ENCODE measurements around the gene ARID1A. TPM values are rescaled to one million over a fixed set of nuclear protein-coding genes. Genes with fewer than 3 reads are reported as not detected.

The ARID1A gene
- total RNA-seq, 1 donor from 2014 or later, result 85.1 TPM

GRCh38 chr1:26814893-26815292 lies 119.1 kb downstream of the ARID1A start:
- Mint-ChIP-seq H3K9me3 (ENCODE audit: unreplicated experiment) (peaks cover 8% of the 10 kb centered on the region), H3K36me3 (ENCODE audit: low read depth, unreplicated experiment) (peaks cover 3% of the 10 kb centered on the region), H3K27ac (ENCODE audit: unreplicated experiment) (no peak overlapping the region), H3K27me3 (ENCODE audit: low read depth, unreplicated experiment) (peaks cover 4% of the 10 kb centered on the region), H3K4me3 (ENCODE audit: unreplicated experiment) (no peak overlapping the region), H3K4me1 (ENCODE audit: low read depth, unreplicated experiment) (no peaks in the 10 kb centered on the region)
- H3K27ac ChIP-seq (ENCODE audit: low read depth, low read length), result no peak overlapping the region
- no peaks in the 10 kb centered on the region for H3K36me3 ChIP-seq (ENCODE audit: insufficient read depth, low read length)
- FAIRE-seq (no peak), DNase-seq (ENCODE audit: low read depth) (no peak)
- TF ChIP-seq CTCF (IDR thresholded peaks at IDR 0.05; ENCODE audit: insufficient read depth, low read depth, low read length), result no peak
- no peak for TF ChIP-seq EZH2 (IDR thresholded peaks at IDR 0.05; ENCODE audit: insufficient read depth, low read length)
- no peak overlapping the region for H3K9ac ChIP-seq (ENCODE audit: low read length)
- H3K79me2 ChIP-seq (ENCODE audit: insufficient read depth, low read length), result no peaks in the 10 kb centered on the region
- no peaks in the 10 kb centered on the region for H3K27me3 ChIP-seq (ENCODE audit: insufficient read depth, low read length)
- H2AFZ ChIP-seq (ENCODE audit: low read depth, low read length), result no peak overlapping the region
- no peaks in the 10 kb centered on the region for H3K9me3 ChIP-seq (ENCODE audit: insufficient read depth, low read depth, low read length)
- no peak overlapping the region for H3K4me3 ChIP-seq (ENCODE audit: insufficient read depth, low read depth, low read length)
- H4K20me1 ChIP-seq (ENCODE audit: insufficient read depth, low read length), result no peaks in the 10 kb centered on the region
- no peaks in the 10 kb centered on the region for H3K4me1 ChIP-seq (ENCODE audit: insufficient read depth, low read length)
- H3K4me2 ChIP-seq (ENCODE audit: low read length), result no peak overlapping the region

GRCh38 chr1:26820784-26821269 lies 125.0 kb downstream of the ARID1A start:
- H3K27me3 Mint-ChIP-seq (ENCODE audit: low read depth, unreplicated experiment), result peaks cover 2% of the 10 kb centered on the region
- H3K4me2 ChIP-seq (ENCODE audit: low read length), result no peak overlapping the region
- no peaks in the 10 kb centered on the region for H4K20me1 ChIP-seq (ENCODE audit: insufficient read depth, low read length)

More at GRCh38 chr1:26820784-26821269, 125.0 kb downstream of the ARID1A start:
- H3K4me1 ChIP-seq (ENCODE audit: insufficient read depth, low read length), result peaks cover under 1% of the 10 kb centered on the region
- TF ChIP-seq EZH2 (IDR thresholded peaks at IDR 0.05; ENCODE audit: insufficient read depth, low read length) (no peak), CTCF (IDR thresholded peaks at IDR 0.05; ENCODE audit: insufficient read depth, low read depth, low read length) (no peak)
- no peak overlapping the region for H3K27ac Mint-ChIP-seq (ENCODE audit: unreplicated experiment)
- FAIRE-seq (no peak), DNase-seq (ENCODE audit: low read depth) (no peak)
- no peaks in the 10 kb centered on the region for H3K27me3 ChIP-seq (ENCODE audit: insufficient read depth, low read length)
- H3K9me3 ChIP-seq (ENCODE audit: insufficient read depth, low read depth, low read length), result no peaks in the 10 kb centered on the region
- no peak overlapping the region for H3K4me3 ChIP-seq (ENCODE audit: insufficient read depth, low read depth, low read length)
- H3K9me3 Mint-ChIP-seq (ENCODE audit: unreplicated experiment), result peaks cover 5% of the 10 kb centered on the region
- no peak overlapping the region for H3K27ac ChIP-seq (ENCODE audit: low read depth, low read length)
- no peak overlapping the region for H3K4me3 Mint-ChIP-seq (ENCODE audit: unreplicated experiment)
- H3K9ac ChIP-seq (ENCODE audit: low read length), result no peak overlapping the region
- peaks cover 3% of the 10 kb centered on the region for H3K36me3 Mint-ChIP-seq (ENCODE audit: low read depth, unreplicated experiment)
- no peak overlapping the region for H2AFZ ChIP-seq (ENCODE audit: low read depth, low read length)
- H3K36me3 ChIP-seq (ENCODE audit: insufficient read depth, low read length), result no peaks in the 10 kb centered on the region
- H3K4me1 Mint-ChIP-seq (ENCODE audit: low read depth, unreplicated experiment), result peaks cover 9% of the 10 kb centered on the region
- no peaks in the 10 kb centered on the region for H3K79me2 ChIP-seq (ENCODE audit: insufficient read depth, low read length)

Measured in astrocyte (in vitro differentiated cells and primary cell).